Endothelial cell of umbilical vein (primary cell): ENCODE results near the gene VPS36. TPM values are rescaled to one million over a fixed set of nuclear protein-coding genes. Genes with fewer than 3 reads are reported as not detected.

Experiments used
- BruUV-seq: library from RNA; stranded (reverse); fragments of 400-500 nt; replicated peaks from 2 replicates; lab custom pipeline; 2021; lab: Mats Ljungman, UMichigan
- CTCF ChIA-PET: fragments of 300-600, 350-600 bp; sonication (Branson Sonifier 250); formaldehyde crosslinking; loops from one replicate; lab custom pipeline; 2021; ENCODE audit warnings: antibody characterized with exemption, inconsistent platforms; lab: Charles Lee
- POLR2A ChIA-PET: fragments of 300-600, 350-600 bp; sonication (Branson Sonifier 250); formaldehyde crosslinking; loops from one replicate; lab custom pipeline; 2021; ENCODE audit warnings: antibody characterized with exemption, inconsistent platforms; lab: Charles Lee
- DNase-seq: peaks from one replicate; pipeline ENCODE4 v3.0.0-alpha.2; 2011; ENCODE audit warnings: low read depth, low spot score
- FAIRE-seq: peaks from 2 replicates; lab custom pipeline; 2011; peaks lifted over from hg19 to GRCh38; lab: Jason Lieb, UNC
- H2AFZ ChIP-seq: 2 replicates; pipeline ENCODE4 v1.6.0; 2012; ENCODE audit warnings: low read depth, low read length, control low read depth, inconsistent platforms
- H3K27ac ChIP-seq: 2 replicates; pipeline ENCODE4 v1.5.1; 2011; ENCODE audit warnings: low read depth, mild to moderate bottlenecking, control low read depth, low read length, moderate library complexity; ENCODE audit not compliant: insufficient read depth
- H3K27me3 ChIP-seq, 2 experiments: 2 replicates each; pipeline versions ENCODE4 v1.6.0 to v1.6.1; 2011; ENCODE audit warnings: low read length in 2 of 2, mixed read lengths in 1 of 2; ENCODE audit not compliant: control insufficient read depth in 2 of 2, insufficient read depth in 2 of 2
- H3K36me3 ChIP-seq, 2 experiments: 2 replicates in 1 of 2; 3 replicates in 1 of 2; pipeline ENCODE4 v1.5.1; 2011; ENCODE audit warnings: low read length in 2 of 2, mild to moderate bottlenecking in 1 of 2, moderate library complexity in 1 of 2; ENCODE audit not compliant: control insufficient read depth in 2 of 2, insufficient read depth in 2 of 2; ENCODE audit errors: extremely low read depth in 1 of 2
- H3K4me1 ChIP-seq: 3 replicates; pipeline ENCODE4 v1.5.1; 2011; ENCODE audit warnings: mild to moderate bottlenecking, low read length; ENCODE audit not compliant: control insufficient read depth, insufficient read depth; ENCODE audit errors: extremely low read depth
- H3K4me2 ChIP-seq: 2 replicates; pipeline ENCODE4 v1.6.1; 2011; ENCODE audit warnings: low read length, control low read depth, mixed read lengths; ENCODE audit not compliant: insufficient read depth
- H3K4me3 ChIP-seq, 3 experiments: fragments of 200-600 bp in 1 of 3; sonication (generic), shearing (Covaris generic) in 1 of 3; replicated peaks in 1 of 3; 2 replicates each; pipeline ENCODE4 v1.5.1; 2011 to 2016; ENCODE audit warnings: control low read depth in 3 of 3, low read length in 3 of 3, mild to moderate bottlenecking in 2 of 3, inconsistent platforms in 1 of 3, low read depth in 1 of 3, moderate library complexity in 1 of 3; ENCODE audit not compliant: insufficient read depth in 1 of 3
- H3K79me2 ChIP-seq: 2 replicates; pipeline ENCODE4 v1.6.0; 2012; ENCODE audit warnings: low read length, inconsistent platforms; ENCODE audit not compliant: control insufficient read depth, insufficient read depth
- H3K9ac ChIP-seq: replicated peaks from 2 replicates; pipeline ENCODE3; 2011; ENCODE audit warnings: low read length, control low read depth; ENCODE audit not compliant: insufficient read depth; ENCODE audit errors: extremely low read depth
- H3K9me1 ChIP-seq: replicated peaks from 3 replicates; pipeline ENCODE4 v1.6.0; 2011; ENCODE audit warnings: mild to moderate bottlenecking, low read length; ENCODE audit not compliant: control insufficient read depth, insufficient read depth; ENCODE audit errors: extremely low read depth
- H3K9me3 ChIP-seq: replicated peaks from 2 replicates; pipeline ENCODE4 v1.5.1; 2012; ENCODE audit warnings: low read length, inconsistent platforms; ENCODE audit not compliant: control insufficient read depth, insufficient read depth
- H4K20me1 ChIP-seq: replicated peaks from 2 replicates; pipeline ENCODE3; 2011; ENCODE audit warnings: mild to moderate bottlenecking, low read length; ENCODE audit not compliant: control insufficient read depth, insufficient read depth; ENCODE audit errors: extremely low read depth
- CTCF ChIP-seq, 2 donors: IDR thresholded peaks; 1 replicate in 1 of 2; 2 replicates in 1 of 2; pipeline ENCODE4 v1.5.1; 2011; ENCODE audit warnings: low read length in 2 of 2, mild to moderate bottlenecking in 2 of 2, moderate library complexity in 2 of 2, control low read depth in 1 of 2, inconsistent platforms in 1 of 2, low read depth in 1 of 2; ENCODE audit not compliant: insufficient read depth in 1 of 2; ENCODE audit errors: extremely low read depth in 1 of 2
- EZH2 ChIP-seq: IDR thresholded peaks from 2 replicates; pipeline ENCODE4 v1.6.1; 2012; ENCODE audit warnings: borderline replicate concordance, low read depth, mild to moderate bottlenecking, moderate library complexity, low read length, inconsistent platforms; ENCODE audit not compliant: severe bottlenecking
- FOS ChIP-seq: IDR thresholded peaks from 2 replicates; pipeline ENCODE4 v1.6.1; 2011; ENCODE audit warnings: mild to moderate bottlenecking, low read length, moderate library complexity, borderline replicate concordance; ENCODE audit not compliant: insufficient read depth
- GATA2 ChIP-seq: IDR thresholded peaks from 2 replicates; pipeline ENCODE4 v1.7.0; 2011; ENCODE audit warnings: low read depth, mild to moderate bottlenecking, moderate library complexity, mixed read lengths, low read length; ENCODE audit not compliant: insufficient read length, insufficient read depth
- JUN ChIP-seq: IDR thresholded peaks from 2 replicates; pipeline ENCODE4 v1.6.1; 2011; ENCODE audit warnings: borderline replicate concordance, low read depth; ENCODE audit not compliant: insufficient read length, insufficient read depth
- MYC ChIP-seq: IDR thresholded peaks from one replicate; pipeline ENCODE4 v1.6.1; 2011; ENCODE audit warnings: mild to moderate bottlenecking, low read depth, low read length
- POLR2A ChIP-seq: IDR thresholded peaks from 2 replicates; pipeline ENCODE4 v1.6.1; 2012; ENCODE audit warnings: low read depth, mild to moderate bottlenecking, control low read depth, low read length
- POLR2AphosphoS5 ChIP-seq: IDR thresholded peaks from 2 replicates; pipeline ENCODE4 v1.6.1; 2012; ENCODE audit warnings: low read depth, mild to moderate bottlenecking, control low read depth, low read length, moderate library complexity; ENCODE audit not compliant: insufficient read depth
- dilution Hi-C: fragments of 300-500 bp; cut with MboI; formaldehyde crosslinking; loops from one replicate; pipeline ENCODE4 v1.15.0; 2019; ENCODE audit warnings: low sequenced_read_pairs; ENCODE audit not compliant: extremely low pct_ligation_motif_present
- intact Hi-C: fragments of 100-400 bp; cut with micrococcal nuclease; formaldehyde crosslinking; loops from one replicate; pipeline ENCODE4 v1.10.0; 2022
- polyA plus RNA-seq, 4 experiments: library from polyadenylated mRNA; depleted of rRNA in 3 of 4; stranded (reverse) in 3 of 4; unstranded in 1 of 4; fragments of >200 nt; gene quantifications; 2 replicates each; pipeline versions ENCODE4 v1.2.1 to v1.2.3, GENCODE V29; 2011 to 2012; ENCODE audit warnings: missing spikeins in 1 of 4
- small RNA-seq: library from RNA; depleted of rRNA; stranded (forward); fragments of <200 nt; gene quantifications from one replicate; pipeline ENCODE3, GENCODE V24; 2012; ENCODE audit warnings: low replicate concordance, low read depth; ENCODE audit not compliant: insufficient read depth, insufficient read length
- total RNA-seq: library from RNA; stranded (reverse); gene quantifications from 2 replicates; pipeline ENCODE4 v1.2.3, GENCODE V29; 2021
- TF ChIP-seq, protein P1 (sequence below): IDR thresholded peaks from 2 replicates; pipeline ENCODE4 v1.6.1; 2011; ENCODE audit not compliant: insufficient read depth, insufficient read length

The VPS36 gene
- total and polyA plus RNA-seq, 2 donors (not counting 3 experiments of a cell fraction or from before 2014, with no cell fraction given) = 14.3 to 32.3 TPM

- Histone ChIP-seq H3K36me3 (no peaks in the 10 kb centered on the region), H3K27me3 (no peaks in the 10 kb centered on the region), H3K4me1 (peaks cover 2% of the 10 kb centered on the region), H3K9me1 (no peaks in the 10 kb centered on the region), H3K9me3 (no peaks in the 10 kb centered on the region), H3K4me3 (no peak overlapping the region), H3K27ac (no peak overlapping the region), H4K20me1 (no peaks in the 10 kb centered on the region), H2AFZ (no peak overlapping the region), H3K79me2 (no peaks in the 10 kb centered on the region), H3K9ac (no peak overlapping the region), H3K4me2 (no peak overlapping the region)
- TF ChIP-seq POLR2A (no peak), POLR2AphosphoS5 (no peak), GATA2 (no peak), FOS (no peak), MYC (no peak), CTCF (IDR thresholded peaks at IDR 0.05; ENCODE audit: extremely low read depth in 1 of 2, insufficient read depth in 1 of 2, low read depth in 1 of 2, low read length in 2 of 2) (no peak), EZH2 (no peak), JUN (no peak)
- TF ChIP-seq, protein P1, sequence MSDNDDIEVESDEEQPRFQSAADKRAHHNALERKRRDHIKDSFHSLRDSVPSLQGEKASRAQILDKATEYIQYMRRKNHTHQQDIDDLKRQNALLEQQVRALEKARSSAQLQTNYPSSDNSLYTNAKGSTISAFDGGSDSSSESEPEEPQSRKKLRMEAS = no peak
- intact Hi-C loops (no loop called here), dilution Hi-C loops (no loop called here)
- CTCF ChIA-PET = interaction anchor here (2.1 kb wide), 1 partner anchor 85 kb away, joined by 7 read pairs; no protein-coding TSS in a partner anchor
- no peak for FAIRE-seq
- no TSS peak for BruUV-seq
- no peak for DNase-seq
- POLR2A ChIA-PET = no interaction called here
Measured at GRCh38 chr13:52366291-52366690, 84.1 kb downstream of the VPS36 start.

Small RNA genes within 50 kb of the gene (small RNA-seq; reads per million reads assigned to genes)
- not detected for gene RNY4P24

Other genes with a start within 250 kb of the VPS36 start
- gene THSD1, start 44.5 kb downstream of the VPS36 start, total RNA-seq = 25.2 and 25.4 TPM in 2 replicates
- gene THSD1, start 44.5 kb downstream of the VPS36 start, polyA plus RNA-seq = 23.9 and 27.6 TPM in 2 replicates
- 62.3 and 72.1 TPM in 2 replicates for gene CKAP2, start 4.8 kb upstream of the VPS36 start, total RNA-seq
- gene CKAP2, start 4.8 kb upstream of the VPS36 start, polyA plus RNA-seq = 6.1 and 9.2 TPM in 2 replicates
- gene HNRNPA1L2, start 191.8 kb upstream of the VPS36 start, total RNA-seq = 11.7 and 12.4 TPM in 2 replicates
- 3.7 and 5.4 TPM in 2 replicates for gene HNRNPA1L2, start 191.8 kb upstream of the VPS36 start, polyA plus RNA-seq
- gene SUGT1, start 202.2 kb upstream of the VPS36 start, total RNA-seq = 74.2 and 78.8 TPM in 2 replicates
- gene SUGT1, start 202.2 kb upstream of the VPS36 start, polyA plus RNA-seq = 15.2 and 21.7 TPM in 2 replicates